HepG2 (cell line): ENCODE data around the gene PRM2.

Experiments
- EHMT2 ChIP-seq: fragments of 200-600 bp; sonication (generic); IDR thresholded peaks from 2 replicates; pipeline ENCODE4 v1.7.0; 2017; ENCODE audit warnings: antibody characterized with exemption, low read depth, low read length, borderline replicate concordance
- POLR2A ChIP-seq, 2 experiments: IDR thresholded peaks; 2 replicates each; pipeline ENCODE4 v1.6.1; 2011; ENCODE audit warnings: low read depth in 2 of 2, low read length in 2 of 2, mild to moderate bottlenecking in 1 of 2, moderate library complexity in 1 of 2; ENCODE audit not compliant: insufficient read depth in 1 of 2
- RBFOX2 ChIP-seq: fragments of 200-400 bp; formaldehyde crosslinking; IDR thresholded peaks from 2 replicates; pipeline ENCODE4 v1.6.1; 2017; ENCODE audit warnings: low read depth, mild to moderate bottlenecking, low read length
- TAF1 ChIP-seq: sonication (generic); formaldehyde crosslinking; IDR thresholded peaks from 2 replicates; pipeline ENCODE4 v1.4.0; 2020; ENCODE audit warnings: missing genetic modification reagents
- ZFX ChIP-seq: sonication (generic); formaldehyde crosslinking; IDR thresholded peaks from 2 replicates; pipeline ENCODE4 v1.4.0; 2020; ENCODE audit warnings: mild to moderate bottlenecking, low read depth, missing genetic modification reagents, moderate library complexity

GRCh38 chr16:11257131-11257938 lies 18.9 kb downstream of the PRM2 start:
- peak; percentile 53 for TF ChIP-seq ZFX (CRISPR knock-in tag)
- no peak for TF ChIP-seq TAF1 (CRISPR knock-in tag)
- no peak for TF ChIP-seq EHMT2
- no peak; a peak in 1 of 4 replicates for TF ChIP-seq POLR2A (IDR thresholded peaks at IDR 0.05; ENCODE audit: insufficient read depth in 1 of 2, low read depth in 2 of 2, low read length in 2 of 2)
- TF ChIP-seq RBFOX2: no peak
